Left ventricle myocardium inferior (tissue), 1 donor: Measurements from ENCODE around the gene BCHE. TPM values are rescaled to one million over a fixed set of nuclear protein-coding genes. Genes with fewer than 3 reads are reported as not detected.

ENCODE experiments used
- DNase-seq: peaks from one replicate; pipeline ENCODE4 v3.0.0-alpha.2; 2020
- H3K27ac ChIP-seq: fragments of 200-600 bp; replicated peaks from 2 replicates; pipeline ENCODE4 v1.8.0; 2021
- H3K27me3 ChIP-seq: fragments of 200-600 bp; 2 replicates; pipeline ENCODE4 v1.8.0; 2021; ENCODE audit warnings: low read depth
- H3K36me3 ChIP-seq: fragments of 200-600 bp; 2 replicates; pipeline ENCODE4 v1.8.0; 2021
- H3K4me1 ChIP-seq: fragments of 200-600 bp; 2 replicates; pipeline ENCODE4 v1.8.0; 2021
- H3K4me3 ChIP-seq: fragments of 200-600 bp; 2 replicates; pipeline ENCODE4 v1.8.0; 2021; ENCODE audit warnings: mild to moderate bottlenecking, moderate library complexity
- H3K9me3 ChIP-seq: fragments of 200-600 bp; replicated peaks from 2 replicates; pipeline ENCODE4 v1.8.0; 2021
- CTCF ChIP-seq: fragments of 200-600 bp; IDR thresholded peaks from 2 replicates; pipeline ENCODE4 v1.8.0; 2021; ENCODE audit warnings: antibody characterized with exemption, mild to moderate bottlenecking, borderline replicate concordance
- intact Hi-C: fragments of 100-400 bp; cut with micrococcal nuclease; formaldehyde crosslinking; loops from one replicate; pipeline ENCODE4 v1.11.0; 2022
- total RNA-seq: library from RNA; stranded (reverse); fragmentation: NEBNext Ultra II Directional; extraction: Animal tissue kit (Norgen Biotek cat#: 25700); gene quantifications from one replicate; pipeline ENCODE4 v1.2.1, GENCODE V29; 2021
- donor health status: DM: no; HTN: yes; CAD: no; lungs with severe emphysema.

Gene BCHE
- total RNA-seq, 1 donor from 2014 or later: 2.3 TPM

DNA sequence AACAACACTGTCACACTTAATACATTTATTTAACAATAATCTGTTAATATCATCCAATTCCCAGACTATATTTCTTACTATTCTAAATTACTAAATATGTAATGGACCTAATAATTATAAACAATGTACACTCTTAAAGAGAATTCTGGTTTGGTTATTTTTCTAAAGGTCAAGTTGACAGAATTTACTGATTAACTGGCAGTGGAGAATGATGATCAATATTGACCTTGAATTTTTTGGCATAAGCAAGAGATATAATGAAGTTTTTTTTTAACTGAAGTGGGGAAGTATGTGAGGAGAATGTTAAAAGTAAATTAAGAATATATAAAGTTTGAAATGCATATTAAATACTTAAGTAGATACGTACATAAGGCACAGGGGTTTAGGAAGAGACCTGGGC, 33.8 kb downstream of the BCHE start:
- Histone ChIP-seq H3K4me3 (no peak overlapping the region), H3K27ac (no peak overlapping the region), H3K9me3 (no peaks in the 10 kb centered on the region), H3K27me3 (no peaks in the 10 kb centered on the region), H3K36me3 (no peaks in the 10 kb centered on the region), H3K4me1 (no peaks in the 10 kb centered on the region)
- TF ChIP-seq CTCF: no peak
- no peak for DNase-seq
- intact Hi-C loops: no loop called here

DNA sequence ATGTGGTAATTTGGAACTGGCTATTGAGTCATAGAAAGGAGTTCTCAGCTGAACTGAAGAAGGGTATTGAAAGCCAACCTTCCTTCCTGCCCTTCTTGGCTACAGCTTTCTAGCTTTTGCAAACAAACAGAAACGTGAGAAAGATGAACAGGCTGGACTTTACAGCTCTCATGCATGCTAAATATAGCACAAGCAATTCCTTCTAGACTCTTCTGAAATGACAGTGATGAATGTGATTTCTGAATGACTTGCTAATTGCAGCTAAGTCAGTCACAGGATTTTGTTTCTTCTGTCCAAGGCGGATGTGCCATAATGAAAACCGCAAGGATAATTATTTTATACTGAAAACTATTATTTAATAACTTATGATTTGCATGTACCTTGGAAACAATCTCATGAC, 36.3 kb downstream of the BCHE start:
- intact Hi-C loops: no loop called here
- DNase-seq: no peak
- H3K9me3 ChIP-seq: no peaks in the 10 kb centered on the region
- no peaks in the 10 kb centered on the region for H3K36me3 ChIP-seq
- H3K27ac ChIP-seq: no peak overlapping the region
- no peaks in the 10 kb centered on the region for H3K27me3 ChIP-seq
- no peak for TF ChIP-seq CTCF
- no peaks in the 10 kb centered on the region for H3K4me1 ChIP-seq
- H3K4me3 ChIP-seq: no peak overlapping the region

GRCh38 chr3:165799026-165799425, 38.2 kb downstream of the BCHE start:
- intact Hi-C loops: no loop called here
- H3K27ac ChIP-seq: no peak overlapping the region
- H3K36me3 ChIP-seq: no peaks in the 10 kb centered on the region
- no peaks in the 10 kb centered on the region for H3K4me1 ChIP-seq
- H3K9me3 ChIP-seq: no peaks in the 10 kb centered on the region
- H3K27me3 ChIP-seq: no peaks in the 10 kb centered on the region
- H3K4me3 ChIP-seq: no peak overlapping the region
- DNase-seq: no peak
- no peak for TF ChIP-seq CTCF

DNA sequence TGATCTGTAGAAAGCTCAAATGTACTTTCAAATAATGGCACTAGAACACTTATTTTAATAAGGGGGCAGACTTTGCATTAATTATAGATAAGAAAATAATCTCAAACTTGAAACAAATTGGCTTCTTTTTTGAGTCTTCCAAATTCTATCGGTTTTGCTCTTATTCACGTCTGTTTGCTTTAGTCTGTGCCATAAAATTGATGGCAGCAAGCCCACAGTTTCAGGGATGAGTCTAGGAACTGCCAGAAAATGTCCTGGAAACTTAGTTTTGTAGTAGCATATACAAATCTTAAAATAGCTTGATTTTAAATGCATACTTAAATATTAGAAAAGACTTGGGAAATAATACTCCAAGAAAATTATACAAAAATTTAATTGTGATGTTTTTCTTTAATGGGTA, 39.7 kb downstream of the BCHE start:
- DNase-seq: no peak
- Histone ChIP-seq H3K4me3 (no peak overlapping the region), H3K27ac (no peak overlapping the region), H3K36me3 (no peaks in the 10 kb centered on the region), H3K9me3 (no peaks in the 10 kb centered on the region), H3K27me3 (no peaks in the 10 kb centered on the region), H3K4me1 (no peaks in the 10 kb centered on the region)
- intact Hi-C loops: no loop called here
- TF ChIP-seq CTCF: no peak

- Histone ChIP-seq H3K4me1 (no peaks in the 10 kb centered on the region), H3K27me3 (no peaks in the 10 kb centered on the region), H3K4me3 (no peak overlapping the region), H3K9me3 (no peaks in the 10 kb centered on the region), H3K27ac (no peak overlapping the region), H3K36me3 (no peaks in the 10 kb centered on the region)
- no peak for DNase-seq
- TF ChIP-seq CTCF: no peak
- intact Hi-C loops: no loop called here
These were observed 40.5 kb downstream of the BCHE start for GRCh38 chr3:165796701-165797100.

DNA sequence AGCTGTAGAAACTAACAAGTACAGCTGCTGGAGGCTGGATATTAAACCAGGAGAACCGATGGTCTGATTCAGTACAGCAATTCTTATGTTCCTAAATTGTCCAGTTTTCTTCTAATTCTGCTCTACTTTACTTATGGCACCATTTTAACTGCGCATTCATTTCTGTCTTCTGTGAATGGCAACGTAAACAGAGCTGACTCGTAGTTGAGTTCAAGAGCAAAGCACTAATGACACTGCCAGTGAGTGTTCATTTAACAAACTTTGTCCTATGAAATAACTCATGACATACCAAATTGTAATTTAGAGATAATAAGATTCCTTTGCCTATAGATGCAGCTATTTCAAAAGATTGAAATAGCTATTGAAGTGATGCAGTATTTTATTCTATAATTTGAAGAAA, 48.7 kb downstream of the BCHE start:
- H3K36me3 ChIP-seq: no peaks in the 10 kb centered on the region
- no peaks in the 10 kb centered on the region for H3K27me3 ChIP-seq
- H3K27ac ChIP-seq: no peak overlapping the region
- no peaks in the 10 kb centered on the region for H3K9me3 ChIP-seq
- H3K4me3 ChIP-seq: no peak overlapping the region
- no peaks in the 10 kb centered on the region for H3K4me1 ChIP-seq
- no peak for TF ChIP-seq CTCF
- DNase-seq: no peak
- intact Hi-C loops: no loop called here
